Hematopoietic multipotent progenitor cell treated with erythropoietin and hydrocortisone succinate and interleukin-3 and kit ligand, for 17 days (in vitro differentiated cells): ENCODE results near the gene CD1C.
"Not testable (repeated sequence)": the region's sequence is repeated elsewhere in the genome, so short reads cannot be mapped to it uniquely, and the experiment has no call there.

Source experiments
- DNase-seq: peaks from one replicate; pipeline ENCODE4 v3.0.0-alpha.2; 2015; ENCODE audit warnings: low spot score

Gene CD1C

DNA sequence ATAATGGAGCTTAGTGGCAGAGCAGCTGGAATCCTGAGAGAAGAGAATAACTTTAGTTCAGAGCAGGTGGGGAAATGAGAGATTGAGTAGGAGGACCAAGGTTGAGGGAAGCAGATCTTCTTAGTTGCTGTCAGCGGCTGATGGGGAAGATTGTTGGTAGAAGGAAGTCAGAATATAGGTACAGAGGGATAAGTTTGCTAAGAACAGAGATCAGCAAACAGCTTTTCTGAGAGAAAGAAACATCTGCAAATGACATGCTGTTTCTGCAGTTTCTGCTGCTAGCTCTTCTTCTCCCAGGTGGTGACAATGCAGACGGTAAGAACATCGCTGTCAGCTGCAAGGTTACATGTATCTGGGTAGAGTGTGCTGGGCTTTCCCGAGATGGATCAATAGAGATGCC lies at the start of gene CD1C:
TSS of gene CD1C (plus strand) at position 113 of the 400 bp plus-strand sequence. CDS start at position 255, 142 bp downstream.
- no peak for DNase-seq

- no peak for DNase-seq
Observed at GRCh38 chr1:158246650-158247049, 43.1 kb upstream of the CD1C start.

GRCh38 chr1:158248118-158248517 lies 41.6 kb upstream of the CD1C start:
- DNase-seq, result no peak

- DNase-seq, result no peak
Observed at GRCh38 chr1:158248771-158249170, 41.0 kb upstream of the CD1C start.

GRCh38 chr1:158249646-158250045 lies 40.1 kb upstream of the CD1C start:
- no peak for DNase-seq

DNA sequence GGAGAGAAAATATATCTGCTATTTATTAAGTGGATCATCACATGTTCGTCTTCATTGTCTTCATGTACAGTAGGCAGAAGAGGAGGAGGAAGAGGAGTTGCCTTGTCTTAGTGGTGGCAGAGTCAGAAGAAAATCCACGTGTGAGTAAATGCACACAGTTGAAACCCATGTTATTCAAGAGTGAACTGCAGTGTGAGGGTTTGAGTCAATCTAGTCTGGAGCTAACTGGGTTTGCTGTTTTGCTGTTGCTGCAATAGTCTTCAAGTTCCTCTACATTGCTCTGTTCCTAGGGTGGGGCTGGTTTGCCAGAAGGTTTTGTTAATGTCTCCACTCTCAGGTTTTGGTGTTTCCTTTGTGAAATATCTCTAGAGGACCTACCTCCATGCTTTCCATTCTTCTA lies 38.6 kb upstream of the CD1C start:
- no peak for DNase-seq

GRCh38 chr1:158255656-158256055 lies 34.1 kb upstream of the CD1C start:
- no peak for DNase-seq

- not testable (repeated sequence) for DNase-seq
Observed at GRCh38 chr1:158256747-158257146, 33.0 kb upstream of the CD1C start.

- no peak for DNase-seq
Observed at GRCh38 chr1:158257888-158258287, 31.8 kb upstream of the CD1C start.

GRCh38 chr1:158259117-158259516 lies 30.6 kb upstream of the CD1C start:
- DNase-seq, result no peak

DNA sequence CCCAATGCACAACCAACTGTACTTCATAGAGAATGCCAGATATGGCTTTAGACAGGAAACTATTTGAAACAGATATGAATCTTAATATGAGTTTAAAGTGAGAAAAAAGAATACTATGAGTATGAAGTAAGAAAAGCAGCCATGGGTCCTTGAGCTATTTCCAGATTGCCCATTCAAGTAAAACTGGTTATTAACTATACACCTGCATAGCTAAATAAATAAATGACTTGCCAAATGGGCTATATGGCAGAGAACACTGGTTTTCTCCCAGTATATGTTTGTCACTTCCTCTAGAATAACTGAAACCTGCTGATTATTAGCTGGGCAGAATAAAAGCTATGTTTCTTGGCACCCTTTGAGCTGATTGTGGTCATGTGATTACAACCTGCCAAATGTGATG lies 17.0 kb upstream of the CD1C start:
- DNase-seq, result no peak

GRCh38 chr1:158274797-158275196 lies 14.9 kb upstream of the CD1C start:
- no peak for DNase-seq

- not testable (repeated sequence) for DNase-seq
Observed at GRCh38 chr1:158282421-158282820, 7.3 kb upstream of the CD1C start.

DNA sequence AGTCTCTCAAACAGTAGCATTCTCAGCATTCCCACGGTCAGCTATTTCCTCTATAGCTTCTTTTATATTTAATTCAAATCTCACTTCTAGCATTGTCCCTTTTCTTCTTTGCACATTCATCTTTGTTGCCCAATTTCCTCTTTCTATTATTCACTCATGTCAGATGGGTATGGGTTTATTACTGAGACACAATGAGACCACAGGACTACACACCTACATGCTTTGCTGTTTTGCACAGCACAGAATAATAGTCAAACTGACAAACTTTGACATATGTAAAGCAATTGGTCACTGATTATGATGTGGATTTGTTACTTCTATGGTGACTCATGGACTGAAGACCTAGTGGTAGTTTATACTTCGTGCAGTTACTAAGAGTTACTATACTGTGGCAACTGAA lies 5.8 kb upstream of the CD1C start:
- no peak for DNase-seq

GRCh38 chr1:158285756-158286241 lies 3.9 kb upstream of the CD1C start:
- DNase-seq, result no peak

GRCh38 chr1:158286487-158286886 lies 3.2 kb upstream of the CD1C start:
- DNase-seq, result no peak

DNA sequence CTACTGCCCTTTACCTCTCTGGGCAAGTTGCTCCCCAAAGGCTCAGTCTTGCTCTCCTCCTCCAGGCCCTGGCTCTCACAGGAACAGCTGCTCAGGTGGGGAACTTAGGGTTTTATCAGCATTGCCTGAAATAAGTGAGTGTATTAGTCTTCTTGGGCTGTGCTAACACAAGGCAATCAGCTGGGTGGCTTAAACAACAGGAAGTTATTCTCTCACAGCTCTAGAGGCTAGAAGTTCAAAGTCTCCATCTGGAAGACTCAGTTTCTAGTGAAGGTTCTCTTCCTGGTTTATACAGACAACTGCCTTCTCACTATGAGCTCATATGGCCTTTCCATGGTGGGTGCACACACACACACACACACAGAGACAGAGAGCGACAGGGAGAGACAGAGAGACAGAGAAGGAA lies 2.8 kb upstream of the CD1C start:
- no peak for DNase-seq

- DNase-seq, result no peak
Observed at GRCh38 chr1:158290321-158290844, 660 bp downstream of the CD1C start.

DNA sequence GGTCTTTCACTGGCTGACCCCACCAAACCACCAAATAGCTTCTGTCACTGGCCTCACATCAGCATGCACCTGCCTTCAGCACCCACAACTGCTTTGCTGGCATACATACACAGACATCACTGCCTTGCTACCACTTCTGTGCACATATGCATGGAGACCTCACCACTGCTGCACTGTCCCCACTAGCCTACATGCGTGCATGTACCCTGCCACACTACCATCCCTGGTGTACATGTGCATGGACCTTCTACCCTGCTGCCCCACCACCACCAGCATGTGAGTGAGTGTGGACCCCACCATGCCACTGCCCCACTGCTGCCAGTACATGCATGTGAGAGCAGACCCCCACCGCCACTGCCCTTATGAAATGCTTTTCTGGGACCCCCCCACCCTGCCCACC lies 6.1 kb downstream of the CD1C start:
- DNase-seq, result no peak

DNA sequence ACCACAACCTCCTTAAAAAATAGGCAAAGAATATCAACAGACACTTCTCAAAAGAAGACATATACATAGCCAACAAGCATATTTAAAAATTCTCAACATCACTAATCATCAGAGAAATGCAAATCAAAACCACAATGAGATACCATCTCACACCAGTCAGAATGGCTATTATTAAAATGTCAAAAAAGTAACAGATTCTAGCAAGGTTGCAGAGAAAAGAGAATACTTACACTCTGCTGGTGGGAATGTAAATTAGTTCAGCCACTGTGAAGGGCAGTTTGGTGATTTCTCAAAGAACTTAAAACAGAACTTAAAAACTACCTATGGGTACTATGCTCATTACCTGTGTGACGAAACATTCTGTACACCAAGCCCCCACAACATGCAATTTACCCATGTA lies 20.9 kb downstream of the CD1C start:
- no peak for DNase-seq

DNA sequence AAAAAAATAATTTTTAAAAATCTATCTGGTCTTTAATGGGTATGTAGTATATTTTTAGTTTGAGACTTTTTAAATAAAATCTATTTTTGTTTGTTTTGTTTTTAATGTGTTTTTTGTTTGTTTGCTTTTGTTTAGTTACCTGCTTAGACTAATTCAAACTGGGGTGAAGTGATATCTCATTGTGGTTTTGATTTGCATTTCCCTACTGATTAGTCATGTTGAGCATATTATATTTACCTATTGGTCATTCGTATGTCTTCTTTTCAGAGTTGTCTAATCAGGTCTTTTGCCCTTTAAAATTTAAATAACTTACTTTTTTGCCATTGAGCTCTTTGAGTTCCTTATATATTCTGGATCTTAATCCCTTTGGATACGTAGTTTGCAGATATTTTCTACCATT lies 21.3 kb downstream of the CD1C start:
- no peak for DNase-seq

GRCh38 chr1:158323866-158324265 lies 34.1 kb downstream of the CD1C start:
- no peak for DNase-seq

DNA sequence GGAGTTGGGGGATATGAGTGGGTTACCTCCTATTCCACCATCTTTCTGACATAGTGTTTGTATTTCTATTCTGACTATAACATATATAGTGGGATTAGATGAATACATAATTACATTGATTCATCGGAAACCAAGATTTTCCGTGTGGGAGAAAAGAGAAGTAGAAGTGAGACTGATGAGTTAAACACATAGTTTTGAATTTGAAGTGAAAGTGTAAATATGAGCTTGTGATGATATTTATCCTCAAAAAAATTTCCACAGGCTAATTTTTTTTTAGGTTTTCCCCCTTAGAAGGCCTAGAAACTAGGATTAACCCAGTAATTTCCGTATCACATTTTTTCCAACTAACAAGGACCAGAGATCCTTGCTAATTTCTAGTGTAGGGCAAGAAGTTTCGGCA lies 34.7 kb downstream of the CD1C start:
- DNase-seq, result no peak

- DNase-seq, result no peak
Observed at GRCh38 chr1:158327481-158327880, 37.8 kb downstream of the CD1C start.

- DNase-seq, result no peak
Observed at GRCh38 chr1:158328426-158328825, 38.7 kb downstream of the CD1C start.
